Kasumi-1 (cell line): Measurements from ENCODE around the gene SNED1.

ENCODE experiments used
- DNase-seq, 2 experiments: peaks; one replicate each; lab custom pipeline; 2025; lab: John Stamatoyannopoulos, UW

SNED1 gene

DNA sequence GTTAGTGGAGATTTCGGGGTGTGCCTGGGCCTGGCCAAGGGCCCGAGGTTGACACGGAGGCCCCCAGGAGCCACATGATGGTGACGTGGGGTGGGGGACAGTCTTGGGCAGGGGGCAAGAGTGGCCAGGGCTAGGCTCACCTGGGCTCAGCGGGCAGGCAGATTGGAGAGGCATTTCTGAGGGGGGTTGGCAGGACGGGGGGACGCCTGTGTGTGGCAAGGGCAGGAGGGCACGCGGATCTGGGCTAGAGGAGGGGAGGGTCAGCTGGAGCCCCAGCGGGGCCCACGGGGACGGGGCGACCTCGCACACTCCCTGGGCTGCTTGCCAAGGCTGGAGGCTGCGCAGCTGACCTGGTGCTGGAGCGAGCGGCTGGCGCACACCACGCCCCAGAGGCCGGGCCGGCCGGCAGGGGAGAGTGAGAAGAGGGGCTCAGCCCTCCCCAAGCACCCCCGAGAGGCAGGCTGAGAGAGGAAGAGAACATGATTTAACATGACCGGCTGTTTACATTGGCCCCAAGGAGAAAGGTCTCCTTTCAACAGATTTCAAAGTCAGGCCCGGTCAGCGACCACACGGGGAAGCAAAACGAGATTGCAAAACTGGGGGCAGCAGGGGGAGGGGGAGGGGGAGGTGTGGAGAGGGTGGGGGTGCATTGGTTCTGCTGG is 38.0 kb upstream of the SNED1 start:
- DNase-seq: peak; percentile 44 to 49

DNA sequence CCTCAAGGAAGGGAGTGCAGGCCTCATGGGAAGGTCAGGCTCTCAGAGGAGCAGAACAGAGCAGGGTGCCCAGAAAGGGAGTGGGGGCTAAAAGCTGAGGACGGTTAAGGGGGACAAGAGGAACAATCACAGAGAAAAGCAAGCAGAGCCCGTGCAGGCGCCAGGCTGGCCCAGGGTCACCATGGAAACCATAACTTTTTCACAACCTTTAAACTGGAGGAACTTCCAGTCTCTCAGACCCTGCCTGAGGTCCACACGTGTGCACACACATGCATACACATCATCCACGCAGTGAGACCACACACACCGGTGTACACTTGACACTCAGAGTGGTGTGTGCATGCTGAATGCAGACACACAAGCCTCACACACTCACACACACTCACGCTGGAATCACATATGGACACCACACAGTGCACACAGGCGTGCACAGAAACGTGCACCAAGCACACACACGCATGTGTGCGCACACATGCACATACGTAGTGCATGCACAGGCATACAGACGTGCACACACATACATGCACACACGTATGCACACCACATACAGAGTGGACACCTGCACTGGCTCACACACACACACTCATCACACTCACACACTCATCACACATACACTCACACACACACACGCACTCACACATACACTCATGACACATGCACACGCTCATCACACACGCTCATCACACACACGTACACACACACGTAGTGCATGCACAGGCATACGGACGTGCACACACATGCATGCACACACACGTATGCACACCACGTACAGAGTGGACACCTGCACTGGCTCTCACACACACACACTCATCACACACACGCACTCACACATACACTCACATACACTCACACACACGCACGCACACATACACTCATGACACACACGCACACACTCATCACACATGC is 37.2 kb upstream of the SNED1 start:
- DNase-seq: peak; percentile 44 to 57

DNA sequence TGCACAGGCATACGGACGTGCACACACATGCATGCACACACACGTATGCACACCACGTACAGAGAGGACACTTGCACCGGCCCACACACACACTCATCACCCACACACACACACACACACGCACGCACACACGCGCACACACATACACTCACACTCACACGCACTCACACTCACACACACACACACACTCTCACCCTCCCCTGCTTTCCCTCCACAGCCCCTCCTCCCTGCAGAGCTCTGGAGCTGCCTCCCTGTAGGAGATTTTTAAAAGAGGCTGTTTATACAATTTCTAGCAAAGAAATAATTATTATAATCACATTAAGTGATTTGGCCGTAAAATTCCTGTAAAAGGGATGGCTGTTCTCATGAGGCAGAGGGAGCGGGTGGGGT is 36.5 kb upstream of the SNED1 start:
- no peak for DNase-seq

DNA sequence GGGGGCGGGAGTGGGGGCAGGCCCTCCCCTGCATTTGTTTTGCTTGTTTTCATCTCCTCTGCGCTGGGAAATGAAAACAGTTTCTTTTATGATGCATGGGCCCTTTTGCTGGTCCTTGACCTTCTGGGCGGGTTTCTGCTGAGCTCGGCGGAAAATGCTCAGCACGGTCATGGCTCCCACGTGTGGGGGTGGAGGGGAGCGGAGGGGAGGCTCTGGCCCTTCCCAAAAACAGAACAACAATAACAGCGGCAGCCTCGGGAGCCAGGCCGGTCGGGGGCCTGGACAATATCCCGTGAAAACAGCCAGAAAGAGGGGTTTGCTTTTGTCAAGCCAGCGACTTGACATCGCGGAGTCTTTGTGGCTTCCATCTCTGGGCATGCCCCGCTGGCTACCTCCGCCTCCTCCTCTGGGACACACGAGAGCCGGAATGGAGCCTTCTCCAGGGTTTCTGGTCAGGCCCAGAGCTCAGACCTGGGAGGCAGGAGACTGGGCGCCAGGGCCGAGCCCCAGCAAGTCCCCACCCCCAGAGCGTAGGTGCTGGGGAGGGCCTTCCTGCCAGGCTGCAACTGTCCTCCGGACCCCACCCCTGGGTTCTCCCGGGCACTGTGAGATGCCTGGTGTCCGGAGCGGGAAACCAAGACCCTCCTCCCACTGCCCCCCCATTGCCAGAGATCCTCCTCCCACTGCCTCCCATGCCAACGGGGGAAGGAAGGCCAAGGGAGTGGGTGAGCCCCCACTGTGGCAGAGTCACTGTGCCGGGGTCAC is 35.9 kb upstream of the SNED1 start:
- DNase-seq: no peak

DNA sequence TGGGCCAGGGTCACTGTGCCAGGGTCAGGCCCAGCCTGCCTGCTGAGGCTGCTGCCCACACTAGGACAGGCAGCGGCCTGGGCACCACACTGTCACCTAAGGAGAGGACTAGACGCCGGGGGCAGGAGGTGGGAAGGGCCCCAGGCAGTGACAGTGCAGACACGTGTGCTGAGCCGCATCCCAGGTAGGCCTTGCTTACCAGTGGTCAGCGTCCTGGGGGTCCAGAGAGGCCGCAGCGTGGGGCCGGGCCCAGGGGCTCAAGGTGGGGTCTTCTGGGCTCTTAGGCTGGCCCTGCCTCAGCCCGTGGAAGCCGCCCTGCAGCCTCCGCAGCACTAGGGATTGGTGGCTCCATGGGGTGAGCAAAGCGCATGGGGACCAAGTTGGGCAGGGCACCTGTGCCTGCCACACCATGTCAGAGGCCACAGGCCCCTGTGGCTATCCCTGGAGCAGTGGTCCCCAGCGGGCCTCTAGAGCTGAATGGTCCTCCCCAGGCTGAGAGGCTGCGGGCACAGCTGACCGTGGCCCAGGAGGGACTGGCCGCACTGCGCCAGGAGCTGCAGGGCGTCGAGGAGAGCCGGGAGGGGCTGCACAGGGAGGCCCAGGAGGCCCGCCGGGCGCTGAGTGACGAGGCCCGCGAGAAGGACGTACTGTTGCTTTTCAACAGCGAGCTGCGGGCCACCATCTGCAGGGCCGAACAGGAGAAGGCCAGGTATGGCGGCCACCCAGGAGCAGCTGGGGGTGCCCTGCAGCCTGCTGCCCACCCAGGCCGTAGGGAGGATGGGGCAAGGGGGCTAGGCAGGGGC is 35.2 kb upstream of the SNED1 start:
- DNase-seq: no peak

DNA sequence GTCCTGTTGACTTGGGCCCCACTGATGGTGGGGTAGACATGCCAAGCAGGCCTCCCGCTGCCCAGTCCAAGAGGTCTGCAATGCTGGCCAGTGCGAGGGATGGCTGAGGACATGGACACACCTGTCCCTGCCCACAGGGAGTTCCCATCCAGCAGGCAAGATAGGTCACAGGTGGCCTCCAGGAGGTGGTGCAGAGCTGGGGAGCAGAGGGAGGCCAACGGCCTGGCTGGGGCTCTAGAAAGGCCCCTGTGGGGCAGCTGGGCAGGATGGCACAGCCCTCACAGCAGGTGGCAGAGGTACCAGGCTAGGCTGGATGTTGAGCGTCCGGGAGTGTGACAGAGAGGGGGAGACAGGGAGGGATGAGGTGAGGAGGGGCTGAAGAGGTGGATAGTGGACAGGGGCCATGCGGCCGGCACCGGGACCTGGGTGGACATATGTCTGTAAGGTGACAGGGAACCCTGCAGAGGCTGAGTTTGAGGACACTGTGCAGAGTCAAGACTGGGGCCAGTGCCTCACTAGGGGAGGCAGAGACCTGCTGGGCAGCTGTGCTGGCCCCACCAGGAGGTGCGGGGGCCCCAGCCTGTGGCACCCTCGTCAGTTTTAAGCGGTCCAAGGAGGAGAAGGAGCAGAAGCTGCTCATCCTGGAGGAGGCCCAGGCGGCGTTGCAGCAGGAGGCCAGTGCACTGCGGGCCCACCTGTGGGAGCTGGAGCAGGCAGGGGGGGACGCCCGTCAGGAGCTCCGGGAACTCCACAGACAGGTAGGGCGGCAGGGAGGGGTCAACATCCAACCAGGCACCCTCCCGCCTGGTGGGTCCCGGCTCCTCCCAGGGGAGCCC is 34.3 kb upstream of the SNED1 start:
- no peak for DNase-seq

DNA sequence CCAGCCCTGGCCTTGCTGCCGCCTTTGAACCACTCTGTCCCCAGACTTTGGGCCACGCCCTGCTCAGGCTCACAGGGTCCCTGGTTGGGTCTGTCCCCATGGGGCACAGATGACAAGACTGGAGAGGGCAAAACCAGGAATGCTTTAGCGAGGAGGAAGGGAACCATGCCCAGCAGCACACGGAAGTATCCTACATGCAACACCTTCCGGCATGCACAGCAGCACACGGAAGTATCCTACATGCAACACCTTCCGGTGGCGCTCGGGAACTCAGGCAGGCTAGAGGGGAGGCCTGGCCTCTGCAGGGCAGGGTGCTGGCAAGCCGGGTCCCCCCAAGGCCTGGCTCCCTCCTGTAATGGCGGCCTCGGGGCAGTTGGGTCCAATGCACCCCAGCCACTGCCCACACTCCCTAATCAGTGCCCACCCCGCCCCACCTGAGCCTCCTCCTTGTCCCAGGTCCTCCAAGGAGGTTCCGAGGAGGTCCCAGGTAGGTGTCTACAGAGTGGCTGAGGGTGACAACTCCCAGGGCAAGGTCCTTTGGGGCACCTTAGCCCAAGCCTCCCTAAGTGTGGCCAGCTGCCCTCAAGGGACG is 33.6 kb upstream of the SNED1 start:
- no peak for DNase-seq

DNA sequence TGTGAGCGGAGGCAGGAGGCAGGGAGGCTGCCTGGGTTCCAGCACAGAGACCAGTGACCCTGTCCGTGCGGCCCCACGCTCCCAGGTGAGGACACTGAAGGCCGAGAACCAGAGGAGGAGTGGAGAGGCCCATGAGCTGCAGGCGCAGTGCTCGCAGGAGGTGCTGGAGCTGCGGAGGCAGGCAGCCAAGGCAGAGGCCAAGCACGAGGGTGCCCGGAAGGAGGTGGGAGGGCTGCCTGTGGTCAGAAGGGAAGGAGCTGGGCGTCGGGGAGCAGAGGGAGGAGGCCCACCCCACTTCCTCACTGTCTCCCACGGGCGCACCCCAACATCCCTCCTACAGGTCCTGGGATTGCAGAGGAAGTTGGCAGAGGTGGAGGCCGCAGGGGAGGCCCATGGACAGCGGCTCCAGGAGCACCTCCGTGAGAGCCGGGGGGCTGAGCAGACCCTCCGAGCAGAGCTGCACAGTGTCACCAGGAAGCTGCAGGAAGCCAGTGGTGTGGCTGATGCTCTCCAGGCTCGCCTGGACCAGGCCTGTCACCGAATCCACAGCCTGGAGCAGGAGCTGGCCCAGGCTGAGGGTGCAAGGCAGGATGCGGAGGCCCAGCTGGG is 33.0 kb upstream of the SNED1 start:
- peak; percentile 70 to 76 for DNase-seq

DNA sequence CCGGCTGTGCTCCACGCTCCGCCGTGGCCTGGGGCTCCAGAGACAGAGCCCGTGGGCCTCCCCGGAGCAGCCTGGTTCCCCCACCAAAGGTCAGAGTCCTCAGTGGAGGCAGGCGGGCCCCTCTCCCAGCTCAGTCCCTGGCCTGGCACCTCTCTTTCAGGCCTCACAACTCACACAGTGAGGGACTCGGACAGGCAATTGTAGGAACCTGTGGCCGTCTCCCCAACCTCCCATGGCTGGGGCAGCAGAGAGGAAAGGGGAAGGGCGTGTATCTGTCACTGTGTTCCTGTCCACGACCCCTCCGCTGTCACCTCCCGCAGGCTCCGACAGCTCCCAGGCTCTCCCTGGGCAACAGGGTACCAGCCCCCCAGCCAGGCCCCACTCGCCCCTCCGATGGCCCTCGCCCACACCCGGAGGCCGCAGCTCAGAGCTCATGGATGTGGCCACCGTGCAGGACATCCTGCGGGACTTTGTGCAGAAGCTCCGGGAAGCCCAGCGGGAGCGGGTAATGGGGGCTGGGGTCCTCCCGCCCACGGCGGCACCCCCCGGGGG is 32.4 kb upstream of the SNED1 start:
- no peak for DNase-seq

DNA sequence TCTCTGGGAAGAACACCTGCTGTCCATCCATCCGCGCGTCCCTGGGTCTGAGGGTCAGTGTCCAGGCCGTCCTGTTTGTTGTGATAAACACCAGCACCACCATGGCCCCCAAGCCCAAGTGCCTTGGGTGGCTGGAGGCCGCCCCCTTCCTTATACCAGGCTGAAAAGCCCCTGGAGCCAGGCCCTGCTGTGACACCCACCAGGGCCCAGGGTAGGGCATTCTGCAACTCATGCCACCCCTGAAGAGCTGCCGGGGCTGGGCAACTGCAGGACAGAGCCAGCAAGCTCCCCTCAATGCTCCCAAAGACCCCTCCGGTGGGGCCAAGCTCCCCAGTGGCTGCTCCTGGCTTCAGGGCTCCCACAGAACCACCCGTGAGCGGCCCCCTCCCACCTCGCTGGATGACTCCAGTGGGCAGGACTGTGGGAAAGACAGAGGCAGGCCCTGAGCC is 31.9 kb upstream of the SNED1 start:
- DNase-seq: no peak

DNA sequence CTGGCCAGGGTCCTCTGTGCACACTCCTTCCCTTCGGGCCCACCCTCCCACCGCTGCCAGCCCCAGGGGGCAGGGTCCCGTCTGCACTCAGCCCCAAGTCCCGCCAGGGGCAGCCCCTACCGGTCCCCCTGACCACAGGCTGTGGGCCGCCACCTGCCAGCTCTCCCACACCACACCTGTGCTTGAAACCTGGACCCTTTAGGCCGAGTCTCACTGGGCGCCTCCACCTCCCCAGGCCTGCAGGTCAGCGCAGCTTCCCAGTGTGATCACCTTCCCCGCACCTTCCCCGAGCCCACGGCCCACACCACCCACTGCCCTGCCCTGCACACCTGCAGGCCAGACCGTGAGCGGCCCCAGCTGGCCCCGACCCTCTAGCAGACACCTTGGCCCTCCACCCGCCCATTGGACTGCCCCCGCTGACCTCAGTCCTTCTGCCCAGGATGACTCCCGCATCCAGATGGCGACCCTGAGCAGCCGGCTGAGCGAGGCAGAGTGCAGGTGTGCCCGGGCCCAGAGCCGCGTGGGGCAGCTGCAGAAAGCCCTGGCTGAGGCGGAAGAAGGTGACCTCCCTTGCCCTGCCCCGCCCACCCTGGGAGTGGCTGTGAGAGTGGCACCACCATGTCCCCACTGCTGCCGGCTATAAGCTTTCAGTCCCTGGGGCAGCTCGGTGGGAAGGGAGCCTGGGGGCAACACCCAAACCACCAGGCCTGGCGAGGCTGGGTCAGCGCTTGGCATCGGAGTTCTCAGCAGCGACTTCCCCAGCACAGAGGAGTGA is 31.3 kb upstream of the SNED1 start:
- no peak for DNase-seq

DNA sequence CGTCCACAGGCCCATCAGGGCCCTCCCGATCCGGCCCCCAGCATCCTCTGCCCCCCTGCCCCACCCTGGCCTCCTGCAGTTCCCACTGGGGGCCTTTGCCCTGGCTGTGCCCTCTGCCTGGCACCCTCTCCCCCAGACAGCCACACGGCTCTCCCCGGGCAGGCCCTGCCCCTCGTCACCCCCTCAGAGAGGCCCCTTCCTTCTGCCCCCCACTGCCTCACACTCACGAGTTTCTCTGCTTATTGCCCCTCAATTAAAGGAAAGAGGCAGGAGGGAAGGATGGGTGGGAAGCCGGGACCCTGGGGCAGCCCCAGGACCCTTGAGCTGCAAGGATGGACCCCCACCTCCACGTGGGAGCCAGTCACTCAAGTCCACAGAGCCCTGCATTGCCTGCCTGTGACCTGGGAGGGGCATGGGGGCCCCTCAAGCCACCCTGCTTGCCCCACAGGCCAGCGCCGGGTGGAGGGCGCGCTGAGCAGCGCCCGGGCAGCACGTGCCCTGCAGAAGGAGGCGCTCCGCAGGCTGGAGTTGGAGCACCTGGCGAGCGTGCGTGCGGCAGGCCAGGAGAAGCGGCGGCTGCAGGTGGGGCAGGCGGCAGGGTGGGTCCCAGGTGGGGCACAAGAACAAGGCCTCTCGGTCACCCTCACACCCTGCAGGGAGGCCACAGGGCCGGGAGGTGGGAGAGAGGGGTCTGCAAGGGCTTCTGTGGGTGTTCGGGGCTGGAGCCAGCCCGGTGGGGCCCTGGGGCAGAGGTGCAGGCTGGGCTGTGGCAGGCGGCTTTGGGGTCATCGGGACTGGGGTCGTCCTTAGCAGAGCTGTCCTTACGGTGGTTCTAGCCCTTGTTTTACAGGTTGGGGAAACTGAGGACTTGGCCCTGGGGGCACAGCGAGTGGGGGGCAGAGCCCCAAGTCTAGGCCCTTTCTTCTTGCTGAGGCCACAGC is 30.5 kb upstream of the SNED1 start:
- DNase-seq: no peak

DNA sequence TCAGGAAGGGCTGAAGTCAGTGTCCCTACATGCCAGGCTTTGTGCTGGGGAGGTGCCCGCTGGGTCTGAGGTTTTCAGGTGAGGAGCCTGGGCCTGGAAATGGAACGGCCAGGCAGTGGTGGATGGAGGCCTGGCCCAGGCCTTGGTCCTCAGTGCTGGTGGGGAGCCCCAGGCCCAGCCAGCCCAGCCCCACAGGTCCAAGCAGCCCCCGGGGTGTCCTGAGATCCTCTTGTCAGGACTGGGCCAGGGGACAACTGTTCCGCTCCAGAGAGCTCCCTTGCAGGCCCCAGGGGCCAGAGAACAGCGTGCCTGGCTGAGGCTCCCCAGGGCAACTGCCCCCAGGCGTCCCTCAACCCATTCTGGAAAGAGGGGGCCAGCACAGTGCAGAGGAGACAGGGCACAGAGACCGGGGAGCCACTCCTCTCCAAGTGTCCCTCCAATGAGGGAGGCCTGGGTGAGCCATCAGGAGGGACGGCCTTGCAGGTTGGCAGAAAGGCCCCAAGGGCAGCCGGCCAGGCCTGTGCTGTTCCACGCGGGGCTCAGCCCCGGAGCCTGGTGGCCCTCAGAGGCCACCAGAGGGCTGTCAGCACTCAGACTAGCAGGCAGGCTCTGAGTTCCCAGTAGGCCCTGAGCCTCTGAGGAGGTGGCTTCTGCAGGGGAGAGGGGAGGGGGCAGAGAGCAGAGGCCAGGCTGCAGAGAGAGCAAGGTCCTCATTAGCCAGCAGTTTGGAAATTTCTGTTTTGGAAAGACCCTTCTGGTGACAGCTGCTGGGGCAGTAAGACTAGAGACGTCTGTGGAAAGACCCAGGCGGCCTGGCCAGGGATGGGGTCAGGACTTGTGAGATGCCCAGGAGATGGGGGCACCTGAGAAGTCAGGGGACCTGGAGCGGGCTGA is 29.4 kb upstream of the SNED1 start:
- no peak for DNase-seq

DNA sequence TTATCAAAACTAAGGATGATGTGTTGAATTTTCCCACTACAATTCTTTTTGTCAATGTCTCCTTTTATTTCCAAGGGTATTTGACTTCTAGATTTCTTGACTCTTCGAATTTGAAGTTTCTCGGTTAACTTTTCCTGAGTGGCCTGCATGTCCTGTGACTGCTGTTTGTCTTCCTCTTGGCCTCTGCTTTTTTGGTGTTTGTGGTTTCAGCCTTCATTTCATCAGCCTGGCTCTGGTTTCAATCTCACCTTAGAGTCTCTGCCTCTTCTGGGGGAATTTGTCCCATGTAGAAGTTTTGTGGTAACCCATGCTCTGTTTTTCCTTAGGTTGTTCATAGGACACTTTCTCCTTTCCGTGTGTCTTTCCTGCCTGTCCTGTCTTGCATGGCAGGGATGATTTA is 28.3 kb upstream of the SNED1 start:
- no peak for DNase-seq

DNA sequence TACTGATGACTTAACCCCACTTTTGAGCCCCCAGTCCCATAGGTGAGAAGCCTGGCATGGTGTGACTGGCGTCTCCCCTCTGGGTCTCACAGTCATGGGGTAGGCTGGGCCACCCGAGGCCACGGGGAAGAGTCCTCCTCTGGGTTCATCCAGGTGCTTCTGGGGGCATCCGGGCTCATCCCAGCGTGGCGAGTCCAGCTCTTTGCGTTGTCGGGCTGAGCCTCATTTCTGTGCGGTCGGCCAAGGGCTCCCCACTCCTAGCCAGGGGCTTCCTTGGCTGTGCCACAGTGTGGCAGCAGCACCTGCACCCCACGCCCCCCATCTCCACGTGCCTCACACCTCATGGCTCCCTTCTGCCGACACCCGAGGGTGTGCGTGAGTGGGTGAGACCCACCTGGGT is 27.6 kb upstream of the SNED1 start:
- DNase-seq: no peak

DNA sequence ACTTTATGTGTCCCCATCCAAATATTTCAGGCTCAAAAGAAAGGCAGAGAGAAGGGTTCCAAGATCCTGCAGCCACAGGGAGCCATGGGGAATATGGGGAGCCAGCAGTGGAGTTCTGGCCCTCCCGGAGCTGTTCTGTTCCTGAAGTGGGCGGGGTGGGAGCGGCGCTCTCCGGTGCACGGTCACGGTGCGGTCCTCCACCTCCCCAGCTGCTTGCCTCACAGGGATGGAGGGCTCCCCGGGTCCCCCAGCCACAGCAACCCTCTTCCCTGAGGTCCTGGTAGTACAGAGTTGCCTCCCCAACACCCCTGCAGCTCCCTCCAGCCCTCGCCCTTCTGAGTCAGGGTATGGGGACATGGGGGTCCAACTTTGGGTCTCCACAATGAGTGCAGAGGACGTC is 26.2 kb upstream of the SNED1 start:
- DNase-seq: no peak
